ENCODE measurements around the gene BLCAP.

BLCAP gene

GRCh38 chr20:37528446-37529213 lies 954 bp upstream of the BLCAP start:
- DNase-seq (ENCODE audit: low spot score in 2 of 2), result no peak
- Mint-ChIP-seq H3K27ac (peak overlapping the region; percentile 100), H3K36me3 (peaks cover 18% of the 10 kb centered on the region), H3K4me1 (peaks cover 49% of the 10 kb centered on the region), H3K4me3 (peak overlapping the region; percentile 89), H3K9me3 (no peaks in the 10 kb centered on the region)
- ATAC-seq, result peak; percentile 6

- H3K27ac Mint-ChIP-seq, result peak overlapping the region; percentile 100
Measured at GRCh38 chr20:37526839-37527637, 638 bp downstream of the BLCAP start.

GRCh38 chr20:37526238-37526838 lies 1.3 kb downstream of the BLCAP start:
- H3K4me3 Mint-ChIP-seq, result peak overlapping the region; percentile 89
- ATAC-seq, result no peak

More at GRCh38 chr20:37526839-37527637, 638 bp downstream of the BLCAP start:
- peak overlapping the region; percentile 89 for H3K4me3 Mint-ChIP-seq
- no peak for ATAC-seq
- no peaks in the 10 kb centered on the region for H3K9me3 Mint-ChIP-seq
- peaks cover 20% of the 10 kb centered on the region for H3K36me3 Mint-ChIP-seq
- no peak for DNase-seq (ENCODE audit: low spot score in 2 of 2)
- peaks cover 58% of the 10 kb centered on the region for H3K4me1 Mint-ChIP-seq

GRCh38 chr20:37525810-37526209 lies 1.9 kb downstream of the BLCAP start:
- DNase-seq (ENCODE audit: low spot score in 2 of 2) (no peak), ATAC-seq (no peak)
- H3K9me3 Mint-ChIP-seq, result no peaks in the 10 kb centered on the region
- peak overlapping the region; percentile 100 for H3K27ac Mint-ChIP-seq
- peaks cover 58% of the 10 kb centered on the region for H3K4me1 Mint-ChIP-seq
- H3K4me3 Mint-ChIP-seq, result peak overlapping the region; percentile 89
- H3K36me3 Mint-ChIP-seq, result peaks cover 28% of the 10 kb centered on the region

More at GRCh38 chr20:37526238-37526838, 1.3 kb downstream of the BLCAP start:
- Mint-ChIP-seq H3K27ac (peak overlapping the region; percentile 100), H3K9me3 (no peaks in the 10 kb centered on the region), H3K4me1 (peaks cover 58% of the 10 kb centered on the region), H3K36me3 (peaks cover 26% of the 10 kb centered on the region)
- DNase-seq (ENCODE audit: low spot score in 2 of 2), result no peak

GRCh38 chr20:37524859-37525708 lies 2.6 kb downstream of the BLCAP start:
- Mint-ChIP-seq H3K9me3 (no peaks in the 10 kb centered on the region), H3K4me3 (peak overlapping the region; percentile 89), H3K27ac (peak overlapping the region; percentile 61), H3K36me3 (peaks cover 36% of the 10 kb centered on the region), H3K4me1 (peaks cover 65% of the 10 kb centered on the region)
- peak; percentile 36 for ATAC-seq
- peak; percentile 11 to 58 for DNase-seq (ENCODE audit: low spot score in 2 of 2)

- DNase-seq (ENCODE audit: low spot score in 2 of 2) (no peak), ATAC-seq (no peak)
- Mint-ChIP-seq H3K36me3 (peaks cover 41% of the 10 kb centered on the region), H3K9me3 (no peaks in the 10 kb centered on the region), H3K27ac (peak overlapping the region; percentile 61), H3K4me3 (peak overlapping the region; percentile 89), H3K4me1 (peaks cover 68% of the 10 kb centered on the region)
Measured at GRCh38 chr20:37523911-37524700, 3.6 kb downstream of the BLCAP start.

- peaks cover 49% of the 10 kb centered on the region for H3K36me3 Mint-ChIP-seq
- no peak overlapping the region for H3K4me3 Mint-ChIP-seq
- ATAC-seq (no peak), DNase-seq (ENCODE audit: low spot score in 2 of 2) (no peak)
- peaks cover 68% of the 10 kb centered on the region for H3K4me1 Mint-ChIP-seq
- no peak overlapping the region for H3K27ac Mint-ChIP-seq
- H3K9me3 Mint-ChIP-seq, result no peaks in the 10 kb centered on the region
Measured at GRCh38 chr20:37523012-37523391, 4.7 kb downstream of the BLCAP start.

- DNase-seq (ENCODE audit: low spot score in 2 of 2), result no peak
- Mint-ChIP-seq H3K4me1 (peaks cover 71% of the 10 kb centered on the region), H3K4me3 (no peak overlapping the region), H3K36me3 (peaks cover 50% of the 10 kb centered on the region), H3K9me3 (no peaks in the 10 kb centered on the region), H3K27ac (no peak overlapping the region)
- ATAC-seq, result no peak
Measured at GRCh38 chr20:37522260-37523011, 5.2 kb downstream of the BLCAP start.

- no peak for DNase-seq (ENCODE audit: low spot score in 2 of 2)
- Mint-ChIP-seq H3K36me3 (peaks cover 50% of the 10 kb centered on the region), H3K4me3 (peak within 1 kb of the TSS; percentile 60), H3K9me3 (no peaks in the 10 kb centered on the region), H3K4me1 (peaks cover 73% of the 10 kb centered on the region), H3K27ac (no peak within 1 kb of the TSS)
- ATAC-seq, result no peak
Measured at GRCh38 chr20:37521061-37521771, 6.5 kb downstream of the BLCAP start, which contains the start of gene NNAT. TSS of gene NNAT (plus strand) at chr20:37521250. CDS start at chr20:37521332, 82 bp downstream.

- peak overlapping the region; percentile 60 for H3K4me3 Mint-ChIP-seq
- peaks cover 47% of the 10 kb centered on the region for H3K36me3 Mint-ChIP-seq
- ATAC-seq (no peak), DNase-seq (ENCODE audit: low spot score in 2 of 2) (no peak)
- no peaks in the 10 kb centered on the region for H3K9me3 Mint-ChIP-seq
- no peak overlapping the region for H3K27ac Mint-ChIP-seq
- H3K4me1 Mint-ChIP-seq, result peaks cover 71% of the 10 kb centered on the region
Measured at GRCh38 chr20:37520419-37520955, 7.2 kb downstream of the BLCAP start.

GRCh38 chr20:37519508-37520418 lies 7.9 kb downstream of the BLCAP start:
- Mint-ChIP-seq H3K36me3 (peaks cover 48% of the 10 kb centered on the region), H3K27ac (peak overlapping the region; percentile 38), H3K4me1 (peaks cover 69% of the 10 kb centered on the region), H3K4me3 (no peak overlapping the region), H3K9me3 (no peaks in the 10 kb centered on the region)
- DNase-seq (ENCODE audit: low spot score in 2 of 2), result no peak
- no peak for ATAC-seq

Data from stimulated activated effector memory CD8-positive, alpha-beta T cell treated with anti-CD3 and anti-CD28 coated beads, Interleukin-12 subunit alpha, Interleukin-12 subunit beta, amount 100 ng/mL, for 72 hours (primary cell).